22Rv1 (cell line): ENCODE measurements around the gene ERH.

Source experiments
- CTCF ChIP-seq: fragments of 450-650 bp; IDR thresholded peaks from 2 replicates; pipeline ENCODE4 v1.5.1; 2017; ENCODE audit warnings: mild to moderate bottlenecking
- ZFX ChIP-seq: fragments of 450-650 bp; IDR thresholded peaks from 2 replicates; pipeline ENCODE4 v1.6.1; 2017; ENCODE audit warnings: antibody characterized with exemption, borderline replicate concordance

DNA sequence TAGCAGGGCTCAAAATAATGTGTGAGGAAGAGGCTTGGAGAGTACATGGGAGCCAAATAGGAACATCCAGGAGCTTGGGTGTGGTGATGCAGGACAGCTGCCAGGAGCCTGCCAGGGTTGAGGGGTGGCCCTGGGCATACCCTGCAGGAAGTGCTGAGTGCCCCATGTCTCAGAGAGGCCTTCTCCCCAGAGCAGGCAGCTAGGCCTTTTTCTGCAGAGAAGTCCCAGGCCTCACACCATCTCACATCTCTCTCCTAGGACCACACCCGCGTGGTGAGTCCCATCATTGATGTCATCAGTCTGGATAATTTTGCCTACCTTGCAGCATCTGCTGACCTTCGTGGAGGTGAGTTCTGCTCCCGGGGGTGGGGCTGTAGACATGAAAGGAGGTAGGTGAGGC is 66.9 kb downstream of the ERH start:
- TF ChIP-seq CTCF (no peak), ZFX (no peak)
